Stimulated activated CD8-positive, alpha-beta memory T cell treated with anti-CD3 and anti-CD28 coated beads, Interleukin-15, amount 100 ng/mL, for 4 hours (primary cell): Measurements from ENCODE around the gene TMEM147.
"Not testable (repeated sequence)": the region's sequence is repeated elsewhere in the genome, so short reads cannot be mapped to it uniquely, and the experiment has no call there.

Source experiments
- DNase-seq, 2 donors: peaks; one replicate each; pipeline ENCODE4 v3.0.0-alpha.2; 2020; ENCODE audit warnings: low read depth in 2 of 2

Gene TMEM147

GRCh38 chr19:35562776-35563175 lies 17.4 kb downstream of the TMEM147 start:
- no peak for DNase-seq

GRCh38 chr19:35563207-35563829 lies 17.9 kb downstream of the TMEM147 start, which contains the start of gene ATP4A:
Gene ATP4A, minus strand, starts transcription at chr19:35563658. Its CDS starts 29 bp downstream, at chr19:35563629.
- no peak for DNase-seq

GRCh38 chr19:35565016-35565856 lies 19.8 kb downstream of the TMEM147 start:
- no peak for DNase-seq

DNA sequence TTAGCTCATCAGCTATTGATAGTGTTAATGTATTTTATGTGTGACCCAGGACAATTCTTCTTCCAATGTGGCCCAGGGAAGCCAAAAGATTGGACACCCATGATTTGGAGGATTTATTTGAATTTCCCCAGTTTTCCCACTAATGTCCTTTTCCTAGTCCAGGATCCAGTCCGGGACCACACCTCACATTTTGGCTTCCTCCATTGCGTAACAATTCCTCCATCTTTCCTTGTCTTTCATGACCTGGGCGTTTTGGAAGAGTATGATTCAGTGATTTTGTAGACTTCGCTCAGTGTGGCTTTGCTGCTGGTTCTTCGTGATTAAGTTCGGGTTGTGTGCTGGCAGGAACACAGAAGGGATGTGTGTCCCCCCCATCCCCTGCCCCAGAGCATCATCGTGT lies 21.3 kb downstream of the TMEM147 start:
- no peak for DNase-seq

- no peak for DNase-seq
These were observed 23.9 kb downstream of the TMEM147 start for GRCh38 chr19:35569281-35569781.

DNA sequence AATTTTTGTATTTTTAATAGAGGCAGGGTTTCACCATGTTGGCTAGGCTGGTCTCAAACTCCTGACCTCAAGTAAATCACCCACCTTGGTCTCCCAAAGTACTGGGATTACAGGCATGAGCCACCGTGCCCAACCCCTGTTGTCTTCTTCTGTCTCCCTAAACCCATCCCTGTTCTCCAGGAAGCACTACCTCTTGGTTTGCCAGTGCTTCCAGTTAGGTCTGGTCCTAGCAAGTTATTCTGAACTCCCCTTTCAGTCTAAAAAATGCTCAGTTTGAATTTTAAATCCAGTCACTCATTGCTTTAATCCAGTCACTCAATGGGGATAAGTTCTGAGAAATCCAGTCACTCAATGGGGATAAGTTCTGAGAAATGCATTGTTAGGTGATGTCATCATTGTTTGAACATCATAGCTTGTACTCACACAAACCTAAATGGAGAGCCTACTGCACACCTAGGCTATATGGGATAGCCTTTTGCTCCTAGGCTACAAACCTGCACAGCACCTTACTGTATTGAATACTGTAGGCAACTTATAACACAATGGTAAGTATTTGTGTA lies 26.1 kb downstream of the TMEM147 start:
- no peak for DNase-seq

DNA sequence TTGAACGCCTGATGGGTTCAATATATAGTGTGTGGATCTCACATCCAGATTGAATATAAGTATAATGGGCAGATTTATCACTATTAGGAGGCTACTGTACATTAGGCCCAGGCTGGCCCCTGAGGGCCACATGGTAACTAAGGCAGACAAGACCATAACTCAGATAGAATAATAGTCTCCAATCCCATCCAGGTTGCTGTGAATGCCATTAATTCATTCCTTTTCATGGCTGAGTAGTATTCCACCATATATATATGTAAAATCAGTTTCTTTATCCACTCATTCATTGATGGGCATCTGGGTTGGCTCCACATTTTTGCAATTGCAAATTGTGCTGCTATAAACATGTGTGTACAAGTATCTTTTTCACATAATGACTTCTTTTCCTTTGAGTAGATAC lies 32.5 kb downstream of the TMEM147 start:
- DNase-seq: no peak

DNA sequence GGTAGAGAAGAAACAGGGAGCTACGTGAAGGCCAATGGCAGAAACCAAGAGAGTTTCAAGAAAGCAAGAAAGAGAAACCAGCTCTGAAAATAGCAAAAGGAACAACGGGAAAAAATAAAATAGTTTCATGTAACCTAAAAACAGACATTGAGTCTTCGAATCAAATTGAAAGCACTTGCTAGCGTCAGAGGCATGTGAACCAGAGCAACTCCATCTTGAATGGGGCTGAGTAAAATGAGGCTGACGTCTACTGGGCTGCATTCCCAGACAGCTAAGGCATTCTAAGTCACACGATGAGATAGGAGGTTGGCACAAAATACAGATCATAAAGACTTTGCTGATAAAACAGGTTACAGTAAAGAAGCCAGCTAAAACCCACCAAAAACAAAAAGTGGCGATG lies 33.3 kb downstream of the TMEM147 start:
- DNase-seq: no peak

GRCh38 chr19:35582760-35583159 lies 37.3 kb downstream of the TMEM147 start:
- no peak for DNase-seq

- no peak for DNase-seq
These were observed 40.4 kb downstream of the TMEM147 start, which contains the start of gene PMIS2 for GRCh38 chr19:35585848-35586247. Gene PMIS2, plus strand, starts transcription at chr19:35586173. Its CDS starts 87 bp downstream, at chr19:35586260.

GRCh38 chr19:35587321-35587720 lies 41.9 kb downstream of the TMEM147 start:
- no peak for DNase-seq

GRCh38 chr19:35590875-35591274 lies 45.4 kb downstream of the TMEM147 start:
- DNase-seq: no peak

DNA sequence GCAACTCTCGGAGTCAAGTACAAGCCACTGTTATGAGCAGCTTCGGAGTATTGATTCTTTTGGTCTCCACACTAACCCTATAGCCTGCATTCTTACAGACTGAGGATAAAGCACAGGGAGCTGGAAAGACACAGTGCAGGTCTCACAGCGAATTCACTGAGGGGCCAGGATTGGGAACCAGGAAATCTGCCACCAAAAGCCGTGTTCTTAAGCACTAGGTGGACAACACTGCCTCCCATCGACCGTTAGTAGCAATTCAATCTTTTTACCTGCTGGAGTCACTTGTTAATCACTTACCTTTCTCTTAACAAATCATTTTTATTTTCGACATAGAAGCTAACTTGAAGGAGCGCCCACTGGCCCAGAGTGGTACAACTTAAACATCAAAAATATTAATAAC lies 46.8 kb downstream of the TMEM147 start:
- no peak for DNase-seq

DNA sequence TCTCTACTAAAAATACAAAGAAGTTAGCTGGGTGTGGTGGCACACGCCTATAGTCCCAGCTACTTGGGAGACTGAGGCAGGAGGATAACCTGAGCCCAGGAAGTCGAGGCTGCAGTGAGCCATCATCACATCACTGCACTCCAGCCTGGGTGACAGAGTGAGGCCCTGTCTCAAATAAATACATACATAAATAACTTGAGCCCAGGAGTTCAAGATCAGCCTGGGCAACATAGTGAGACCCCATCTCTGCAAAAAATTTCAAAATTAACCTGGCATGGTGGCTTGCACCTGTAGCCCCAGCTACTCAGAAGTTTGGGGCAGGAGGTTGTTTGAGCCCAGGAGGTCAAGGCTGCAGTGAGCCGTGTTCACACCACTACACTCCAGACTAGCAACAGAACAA lies 49.6 kb downstream of the TMEM147 start:
- DNase-seq: not testable (repeated sequence)

GRCh38 chr19:35595928-35596327 lies 50.5 kb downstream of the TMEM147 start:
- DNase-seq: no peak

- no peak for DNase-seq
These were observed 51.1 kb downstream of the TMEM147 start for GRCh38 chr19:35596366-35596999.
